Astrocyte of the cerebellum (primary cell): ENCODE measurements around the gene PCSK6.
"Not testable (repeated sequence)": the region's sequence is repeated elsewhere in the genome, so short reads cannot be mapped to it uniquely, and the experiment has no call there.

Experiments used
- DNase-seq: peaks from one replicate; pipeline ENCODE4 v3.0.0-alpha.2; 2011; ENCODE audit warnings: low read depth
- H3K4me3 ChIP-seq: 2 replicates; pipeline ENCODE4 v1.5.1; 2011; ENCODE audit warnings: mild to moderate bottlenecking, low read depth, low read length, moderate library complexity
- CTCF ChIP-seq: IDR thresholded peaks from 2 replicates; pipeline ENCODE4 v1.5.1; 2012; ENCODE audit warnings: low read length, low read depth, moderate library complexity, mild to moderate bottlenecking; ENCODE audit errors: missing control alignments
- in situ Hi-C: cut with HindIII; loops from 2 replicates; pipeline ENCODE4 v1.10.0; 2017; ENCODE audit warnings: low sequenced_read_pairs

The PCSK6 gene

GRCh38 chr15:101470548-101471239 lies 18.8 kb downstream of the PCSK6 start:
- no peak for TF ChIP-seq CTCF
- in situ Hi-C loops, result no loop called here

GRCh38 chr15:101469520-101470288 lies 19.8 kb downstream of the PCSK6 start:
- no peak for TF ChIP-seq CTCF
- no peak overlapping the region for H3K4me3 ChIP-seq
- DNase-seq, result no peak
- in situ Hi-C loops, result no loop called here

More at GRCh38 chr15:101470548-101471239, 18.8 kb downstream of the PCSK6 start:
- H3K4me3 ChIP-seq, result no peak overlapping the region
- no peak for DNase-seq

- no peak for DNase-seq
- no peak overlapping the region for H3K4me3 ChIP-seq
- in situ Hi-C loops, result no loop called here
- no peak for TF ChIP-seq CTCF
These were observed 23.3 kb downstream of the PCSK6 start for GRCh38 chr15:101466188-101466587.

GRCh38 chr15:101464999-101465669 lies 24.4 kb downstream of the PCSK6 start:
- in situ Hi-C loops, result no loop called here
- no peak for DNase-seq
- H3K4me3 ChIP-seq, result no peak overlapping the region
- TF ChIP-seq CTCF, result no peak

GRCh38 chr15:101464256-101464998 lies 25.1 kb downstream of the PCSK6 start:
- no peak overlapping the region for H3K4me3 ChIP-seq
- in situ Hi-C loops, result no loop called here
- DNase-seq, result no peak
- TF ChIP-seq CTCF, result no peak

- in situ Hi-C loops, DNase-seq, H3K4me3 ChIP-seq: not testable (repeated sequence)
These were observed 25.8 kb downstream of the PCSK6 start for GRCh38 chr15:101463696-101464095.
